Lower leg skin (tissue), 3 donors: Measurements from ENCODE around the gene EXOC6B.

ENCODE experiments used
- CTCF ChIP-seq, 3 donors: fragments of 450-650 bp; IDR thresholded peaks; one replicate each; pipeline ENCODE4 v1.5.1; 2016; ENCODE audit warnings: antibody characterized with exemption in 3 of 3, mild to moderate bottlenecking in 3 of 3, moderate library complexity in 2 of 3
- POLR2A ChIP-seq, 2 donors: fragments of 450-650 bp; IDR thresholded peaks; one replicate each; pipeline ENCODE4 v1.6.1; 2016 to 2017; ENCODE audit warnings: antibody characterized with exemption in 2 of 2, mild to moderate bottlenecking in 1 of 2, moderate library complexity in 1 of 2

- TF ChIP-seq POLR2A (IDR thresholded peaks at IDR 0.05) (no peak), CTCF (IDR thresholded peaks at IDR 0.05) (no peak)
These were observed 25.3 kb downstream of the EXOC6B start for GRCh38 chr2:72800492-72800891.
